K562 (cell line): Measurements from ENCODE around the gene INTS4. TPM values are rescaled to one million over a fixed set of nuclear protein-coding genes. Genes with fewer than 3 reads are reported as not detected.

Experiments
- BACH1 ChIP-seq: fragments of 200-800 bp; sonication (Bioruptor generic); IDR thresholded peaks from 2 replicates; pipeline ENCODE4 v1.6.1; 2016; ENCODE audit warnings: missing genetic modification characterization, missing compliant biosample characterization
- CGGBP1 ChIP-seq: fragments of 250-450 bp; sonication (Bioruptor Pico); IDR thresholded peaks from 2 replicates; pipeline ENCODE4 v1.9.0; 2021; ENCODE audit warnings: mild to moderate bottlenecking
- CHAMP1 ChIP-seq: fragments of 450-650 bp; IDR thresholded peaks from 2 replicates; pipeline ENCODE4 v1.6.1; 2016; ENCODE audit warnings: mild to moderate bottlenecking
- ETV6 ChIP-seq, 3 experiments: fragments of 150-350 bp in 1 of 3; sonication (generic) in 1 of 3; formaldehyde crosslinking in 1 of 3; IDR thresholded peaks; 2 replicates each; pipeline versions ENCODE4 v1.6.1 to v1.8.0; 2014 to 2022; ENCODE audit warnings: borderline replicate concordance in 2 of 3, low read depth in 2 of 3, antibody characterized with exemption in 1 of 3, low read length in 1 of 3, mild to moderate bottlenecking in 1 of 3, missing genetic modification reagents in 1 of 3
- HDAC2 ChIP-seq: fragments of 450-650 bp; IDR thresholded peaks from 2 replicates; pipeline ENCODE4 v1.6.1; 2016; ENCODE audit warnings: mild to moderate bottlenecking
- KDM4B ChIP-seq, 2 experiments: fragments of 450-650 bp in 1 of 2; sonication (generic) in 1 of 2; IDR thresholded peaks; 2 replicates each; pipeline ENCODE4 v1.6.1; 2016 to 2017; ENCODE audit warnings: borderline replicate concordance in 2 of 2, antibody characterized with exemption in 1 of 2, low read depth in 1 of 2, mild to moderate bottlenecking in 1 of 2
- MAFK ChIP-seq: IDR thresholded peaks from 2 replicates; pipeline ENCODE4 v1.6.1; 2011; ENCODE audit warnings: low read length, improper control_type of control experiment
- NFXL1 ChIP-seq: fragments of 450-650 bp; formaldehyde crosslinking; IDR thresholded peaks from 2 replicates; pipeline ENCODE4 v1.4.0; 2021; ENCODE audit warnings: mild to moderate bottlenecking
- NR4A1 ChIP-seq, 2 experiments: fragments of 250-450 bp in 1 of 2; fragments of 450-650 bp in 1 of 2; sonication (Bioruptor Pico) in 1 of 2; IDR thresholded peaks; 2 replicates each; pipeline versions ENCODE4 v1.4.0 to v1.6.1; 2016 to 2020; ENCODE audit warnings: mild to moderate bottlenecking in 2 of 2, missing compliant biosample characterization in 1 of 2, missing genetic modification characterization in 1 of 2, moderate library complexity in 1 of 2
- PHF21A ChIP-seq: fragments of 450-650 bp; IDR thresholded peaks from 2 replicates; pipeline ENCODE4 v1.6.1; 2017; ENCODE audit warnings: low read depth, borderline replicate concordance
- SMC3 ChIP-seq: conservative IDR thresholded peaks from 2 replicates; pipeline ENCODE4 v1.6.1; 2011; ENCODE audit warnings: low read depth, low read length, improper control_type of control experiment; ENCODE audit not compliant: insufficient read depth
- SNAPC5 ChIP-seq: fragments of 250-450 bp; sonication (Bioruptor Pico); IDR thresholded peaks from 2 replicates; pipeline ENCODE4 v1.8.0; 2021; ENCODE audit warnings: moderate library complexity, mild to moderate bottlenecking, inconsistent platforms
- TCFL5 ChIP-seq: fragments of 250-450 bp; sonication (Bioruptor Pico); conservative IDR thresholded peaks from 2 replicates; pipeline ENCODE4 v1.6.1; 2021; ENCODE audit warnings: mild to moderate bottlenecking, moderate library complexity, matching md5 sums
- ZBED1 ChIP-seq: IDR thresholded peaks from 2 replicates; pipeline ENCODE4 v1.6.1; 2014
- ZBTB40 ChIP-seq, 2 experiments: fragments of 450-650 bp in 1 of 2; sonication (generic) in 1 of 2; formaldehyde crosslinking in 1 of 2; IDR thresholded peaks; 2 replicates each; pipeline versions ENCODE4 v1.7.1 to v1.9.0; 2016 to 2022; ENCODE audit warnings: inconsistent platforms in 1 of 2, mild to moderate bottlenecking in 1 of 2, missing genetic modification reagents in 1 of 2
- ZNF41 ChIP-seq: fragments of 250-450 bp; sonication (Bioruptor Pico); conservative IDR thresholded peaks from 2 replicates; pipeline ENCODE4 v1.4.0; 2020; ENCODE audit warnings: mild to moderate bottlenecking
- ZNF445 ChIP-seq: fragments of 250-450 bp; sonication (Bioruptor Pico); IDR thresholded peaks from 2 replicates; pipeline ENCODE4 v1.4.0; 2020; ENCODE audit warnings: low read depth, mild to moderate bottlenecking, moderate library complexity
- polyA plus RNA-seq, 8 experiments: library from polyadenylated mRNA; depleted of rRNA in 4 of 8; stranded (reverse) in 5 of 8; unstranded in 3 of 8; fragments of >200 nt; fragmentation: Nextera tagmentation in 2 of 8; fragmentation: Illumina TruSeq in 1 of 8; extraction: Ambion mirVana in 2 of 8; extraction: Trizol in 1 of 8; gene quantifications; 2 replicates each; pipeline versions ENCODE4 v1.2.1 to v1.2.3, GENCODE V29; 2011 to 2014; ENCODE audit warnings: inconsistent platforms in 1 of 8, missing spikeins in 1 of 8
- total RNA-seq, 7 experiments: library from RNA; depleted of rRNA in 6 of 7; stranded (reverse); fragments of >200 nt in 6 of 7; fragmentation: Illumina TruSeq in 2 of 7; extraction: Trizol in 2 of 7; gene quantifications; 2 replicates each; pipeline versions ENCODE4 v1.2.1 to v1.2.3, GENCODE V29; 2011 to 2021; ENCODE audit warnings: low replicate concordance in 1 of 7

The INTS4 gene
- total and polyA plus RNA-seq, 9 of the 15 experiments (the other 6 are each of a cell fraction or from before 2014, with no cell fraction given): 28.4 to 53.4 (median 44.5) TPM

- TF ChIP-seq CHAMP1 (no peak), NFXL1 (CRISPR knock-in tag) (no peak), PHF21A (no peak), SMC3 (no peak), ZNF41 (CRISPR knock-in tag) (no peak), SNAPC5 (CRISPR knock-in tag) (no peak), TCFL5 (CRISPR knock-in tag) (no peak), MAFK (no peak), HDAC2 (no peak), BACH1 (tag) (no peak), ZBED1 (no peak), ZNF445 (CRISPR knock-in tag) (no peak), KDM4B (IDR thresholded peaks at IDR 0.05; ENCODE audit: borderline replicate concordance in 2 of 2, low read depth in 1 of 2) (no peak), NR4A1 (CRISPR knock-in tag; IDR thresholded peaks at IDR 0.05) (no peak), NR4A1 (tag; IDR thresholded peaks at IDR 0.05) (0 out of 2 replicates have a peak, but pooled peaks have one; percentile 32), CGGBP1 (CRISPR knock-in tag) (no peak), ETV6 (IDR thresholded peaks at IDR 0.05; ENCODE audit: borderline replicate concordance in 1 of 2, low read depth in 2 of 2, low read length in 1 of 2) (no peak), ETV6 (CRISPR knock-in tag; IDR thresholded peaks at IDR 0.05; ENCODE audit: borderline replicate concordance) (no peak), ZBTB40 (IDR thresholded peaks at IDR 0.05) (no peak), ZBTB40 (CRISPR knock-in tag; IDR thresholded peaks at IDR 0.05) (no peak)
Observed at GRCh38 chr11:78034623-78035022, 40.2 kb upstream of the INTS4 start (continued).
